Measurements from ENCODE around the gene ZNF821. TPM values are rescaled to one million over a fixed set of nuclear protein-coding genes. Genes with fewer than 3 reads are reported as not detected.

Gene ZNF821
- total RNA-seq, 4 donors from 2014 or later: 2.5 to 8.2 (median 4.0) TPM

DNA sequence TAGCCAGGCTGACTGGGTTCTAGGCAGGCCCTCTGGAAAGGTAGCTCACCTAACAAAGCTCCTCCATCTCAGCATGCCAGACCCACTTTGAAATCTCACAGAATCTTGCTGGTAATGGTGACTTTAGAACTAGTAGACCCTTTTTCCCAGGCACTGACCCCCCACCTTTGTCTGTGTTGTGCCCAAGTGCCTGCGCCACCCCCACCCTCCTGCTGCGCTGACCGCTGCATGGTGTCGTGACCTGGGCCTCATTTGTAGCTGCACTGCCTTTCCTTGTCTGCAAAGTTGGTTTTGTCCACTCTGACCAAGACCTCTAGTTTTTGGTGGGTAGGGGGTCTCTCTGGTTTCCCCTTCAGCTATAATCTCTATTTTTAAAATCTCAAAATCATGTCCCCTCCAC is 31.4 kb downstream of the ZNF821 start:
- Histone ChIP-seq H3K4me3 (no peak overlapping the region), H3K27ac (no peak overlapping the region), H3K27me3 (no peaks in the 10 kb centered on the region), H3K36me3 (peaks cover 11 to 94% (median 27%) of the 10 kb centered on the region in 3 donors), H3K9me3 (no peaks in the 10 kb centered on the region), H3K4me1 (peaks cover 0 to 5% (median 3%) of the 10 kb centered on the region in 3 donors)
- WGBS, 2 donors: 89 to 96% methylated on average over 4 of the region's 4 CpGs
- TF ChIP-seq POLR2A (IDR thresholded peaks at IDR 0.05) (no peak), CTCF (IDR thresholded peaks at IDR 0.05) (no peak)
- no peak for DNase-seq
- intact Hi-C loops (cut with DNase I): no loop called here

- no peak overlapping the region for H3K27ac ChIP-seq
- H3K4me3 ChIP-seq: no peak overlapping the region
- H3K4me1 ChIP-seq: peaks cover 0 to 9% (median 7%) of the 10 kb centered on the region in 3 donors
- DNase-seq: no peak
- H3K9me3 ChIP-seq: no peaks in the 10 kb centered on the region
- intact Hi-C loops (cut with DNase I): no loop called here
- peaks cover 11 to 91% (median 27%) of the 10 kb centered on the region in 3 donors for H3K36me3 ChIP-seq
- WGBS, 2 donors: 75 to 94% methylated on average over 2 to 3 of the region's 3 CpGs
- no peaks in the 10 kb centered on the region for H3K27me3 ChIP-seq
- TF ChIP-seq POLR2A (IDR thresholded peaks at IDR 0.05): no peak
- no peak for TF ChIP-seq CTCF (IDR thresholded peaks at IDR 0.05)
Observed at GRCh38 chr16:71852158-71852557, 31.8 kb downstream of the ZNF821 start.

DNA sequence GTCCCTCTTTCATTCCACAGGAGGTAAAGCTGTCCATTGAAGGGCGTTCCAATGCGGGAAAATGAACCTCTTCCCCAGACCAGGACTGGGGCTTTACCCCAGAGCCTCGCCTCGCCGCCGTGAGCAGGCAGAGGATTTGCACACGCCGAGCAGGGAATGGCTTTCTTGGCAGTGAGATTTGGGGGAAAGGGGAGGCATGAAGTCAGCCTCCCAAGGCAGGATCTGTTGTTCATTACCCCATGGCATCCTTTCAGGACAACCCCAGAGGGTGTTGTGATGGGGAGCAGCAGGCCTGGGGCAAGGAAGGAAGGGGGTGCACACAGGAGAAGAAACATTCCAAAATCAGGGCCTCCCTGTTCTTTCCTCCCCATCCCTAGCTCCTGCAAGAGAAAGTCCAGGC is 32.2 kb downstream of the ZNF821 start:
- no peak for DNase-seq
- no peaks in the 10 kb centered on the region for H3K27me3 ChIP-seq
- peaks cover 11 to 90% (median 27%) of the 10 kb centered on the region in 3 donors for H3K36me3 ChIP-seq
- no peaks in the 10 kb centered on the region for H3K9me3 ChIP-seq
- 83% methylated on average over 2 of the region's 8 CpGs; no CpG with 5 or more reads in 1 of the 2 donors for WGBS, 2 donors
- peaks cover 0 to 13% (median 11%) of the 10 kb centered on the region in 3 donors for H3K4me1 ChIP-seq
- H3K4me3 ChIP-seq: no peak overlapping the region
- TF ChIP-seq POLR2A (IDR thresholded peaks at IDR 0.05) (no peak), CTCF (IDR thresholded peaks at IDR 0.05) (no peak)
- intact Hi-C loops (cut with DNase I): no loop called here
- H3K27ac ChIP-seq: no peak overlapping the region

DNA sequence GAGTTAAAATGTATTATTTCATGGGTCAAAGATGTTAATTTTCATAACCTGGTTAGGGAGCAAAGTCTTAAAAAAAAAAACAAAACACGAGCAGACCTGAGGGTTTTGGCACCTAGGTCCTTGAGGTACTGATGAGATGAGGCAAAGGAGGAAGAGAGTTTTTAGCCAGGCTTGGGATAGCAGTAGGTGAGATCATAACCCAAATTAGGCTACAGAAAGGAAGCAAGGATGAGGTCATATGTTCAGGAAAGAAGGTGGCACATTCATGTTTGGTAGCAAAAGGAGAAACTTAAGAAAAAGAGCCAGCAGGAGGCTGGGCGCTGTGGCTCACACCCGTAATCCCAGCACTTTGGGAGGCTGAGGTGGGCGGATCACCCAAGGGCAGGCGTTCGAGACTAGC is 35.4 kb downstream of the ZNF821 start:
- H3K36me3 ChIP-seq: peaks cover 11 to 61% (median 27%) of the 10 kb centered on the region in 3 donors
- intact Hi-C loops (cut with DNase I): no loop called here
- 83 to 88% methylated on average over 6 of the region's 6 CpGs for WGBS, 2 donors
- no peaks in the 10 kb centered on the region for H3K9me3 ChIP-seq
- no peak overlapping the region for H3K4me3 ChIP-seq
- no peak overlapping the region for H3K27ac ChIP-seq
- TF ChIP-seq CTCF (IDR thresholded peaks at IDR 0.05): no peak
- no peak for TF ChIP-seq POLR2A (IDR thresholded peaks at IDR 0.05)
- H3K27me3 ChIP-seq: no peaks in the 10 kb centered on the region
- peaks cover 0 to 23% (median 13%) of the 10 kb centered on the region in 3 donors for H3K4me1 ChIP-seq
- no peak for DNase-seq

DNA sequence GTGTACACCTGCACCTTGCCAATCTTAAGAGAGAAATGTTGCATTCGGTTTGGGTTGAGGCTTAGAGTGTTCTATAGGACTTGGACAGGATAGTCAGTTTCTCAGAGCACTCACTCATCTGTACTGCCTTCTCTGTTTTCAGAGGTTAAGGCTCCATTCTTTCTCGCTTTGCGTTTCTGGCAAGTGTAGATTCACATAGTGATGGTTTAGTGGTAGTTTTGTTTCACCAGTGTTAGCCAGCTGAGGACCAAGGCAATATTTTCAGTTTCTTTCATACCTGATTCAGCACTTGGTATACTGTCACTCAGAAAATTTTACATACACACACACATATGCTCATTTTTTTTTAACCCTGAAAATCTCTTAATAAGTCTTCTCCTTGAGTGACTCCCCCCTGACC is 36.9 kb downstream of the ZNF821 start:
- Histone ChIP-seq H3K4me3 (peak overlapping the region in 3 of 4 donors; percentile 83 to 99 (median 86)), H3K4me1 (peaks cover 0 to 23% (median 13%) of the 10 kb centered on the region in 3 donors), H3K27me3 (no peaks in the 10 kb centered on the region), H3K9me3 (no peaks in the 10 kb centered on the region), H3K27ac (peak overlapping the region in 3 of 4 donors; percentile 94 to 98 (median 94)), H3K36me3 (peaks cover 11 to 46% (median 27%) of the 10 kb centered on the region in 3 donors)
- DNase-seq: no peak
- TF ChIP-seq POLR2A (IDR thresholded peaks at IDR 0.05) (no peak), CTCF (IDR thresholded peaks at IDR 0.05) (no peak)
- intact Hi-C loops (cut with DNase I): no loop called here
- 50 to 59% methylated on average over 3 of the region's 3 CpGs for WGBS, 2 donors

Measured in esophagus squamous epithelium (tissue), 5 donors.